HG03159 (cell line): Measurements from ENCODE around the gene STH.
"Not testable (repeated sequence)": the region's sequence is repeated elsewhere in the genome, so short reads cannot be mapped to it uniquely, and the experiment has no call there.

Experiments
- ATAC-seq: cut with Tn5 transposase; IDR thresholded peaks from one replicate; pipeline ENCODE4 v1.9.1; 2021; ENCODE audit warnings: mild to moderate bottlenecking, moderate library complexity; ENCODE audit not compliant: unreplicated experiment

Gene STH

GRCh38 chr17:45998987-45999899 lies at the start of gene STH:
STH (plus strand) TSS chr17:45999250; CDS start chr17:45999280, 30 bp downstream.
- ATAC-seq: no peak

- ATAC-seq: no peak
Observed at GRCh38 chr17:45949755-45950320, 49.2 kb upstream of the STH start.

- ATAC-seq: no peak
Observed at GRCh38 chr17:45950888-45951287, 48.2 kb upstream of the STH start.

GRCh38 chr17:45951403-45951802 lies 47.6 kb upstream of the STH start:
- ATAC-seq: no peak

GRCh38 chr17:45951941-45952340 lies 47.1 kb upstream of the STH start:
- ATAC-seq: no peak

GRCh38 chr17:45952814-45953320 lies 46.2 kb upstream of the STH start:
- no peak for ATAC-seq

GRCh38 chr17:45953561-45953960 lies 45.5 kb upstream of the STH start:
- no peak for ATAC-seq

GRCh38 chr17:45954914-45955313 lies 44.1 kb upstream of the STH start:
- no peak for ATAC-seq

- ATAC-seq: no peak
Observed at GRCh38 chr17:45955326-45955725, 43.7 kb upstream of the STH start.

- ATAC-seq: no peak
Observed at GRCh38 chr17:45956090-45956489, 43.0 kb upstream of the STH start.

GRCh38 chr17:45956746-45957145 lies 42.3 kb upstream of the STH start:
- ATAC-seq: not testable (repeated sequence)

GRCh38 chr17:45958307-45958706 lies 40.7 kb upstream of the STH start:
- ATAC-seq: no peak

GRCh38 chr17:45958994-45959665 lies 39.9 kb upstream of the STH start:
- ATAC-seq: no peak

- ATAC-seq: no peak
Observed at GRCh38 chr17:45960311-45960710, 38.7 kb upstream of the STH start.

- no peak for ATAC-seq
Observed at GRCh38 chr17:45961206-45961605, 37.8 kb upstream of the STH start.

- no peak for ATAC-seq
Observed at GRCh38 chr17:45962221-45962972, 36.7 kb upstream of the STH start.

- no peak for ATAC-seq
Observed at GRCh38 chr17:45963283-45963682, 35.8 kb upstream of the STH start.

GRCh38 chr17:45963889-45964288 lies 35.2 kb upstream of the STH start:
- ATAC-seq: no peak

- no peak for ATAC-seq
Observed at GRCh38 chr17:45964634-45965033, 34.4 kb upstream of the STH start.

GRCh38 chr17:45965812-45966211 lies 33.2 kb upstream of the STH start:
- ATAC-seq: no peak
